HL-60 (cell line): ENCODE data around the gene ENOX1.

Experiments
- CTCF ChIP-seq: IDR thresholded peaks from one replicate; pipeline ENCODE4 v1.5.1; 2011; ENCODE audit warnings: low read length, control low read depth, inconsistent platforms; ENCODE audit not compliant: insufficient read depth
- GABPA ChIP-seq: IDR thresholded peaks from 2 replicates; pipeline ENCODE4 v1.6.1; 2012; ENCODE audit warnings: low read depth
- POLR2AphosphoS5 ChIP-seq: IDR thresholded peaks from 2 replicates; pipeline ENCODE4 v1.6.1; 2012; ENCODE audit warnings: low read depth
- REST ChIP-seq: IDR thresholded peaks from 2 replicates; pipeline ENCODE4 v1.6.1; 2012; ENCODE audit warnings: low read depth; ENCODE audit not compliant: insufficient replicate concordance

- TF ChIP-seq CTCF, result no peak
- TF ChIP-seq POLR2AphosphoS5, result no peak
- TF ChIP-seq REST, result no peak
- no peak for TF ChIP-seq GABPA
Measured at GRCh38 chr13:43433691-43434141, 353.1 kb downstream of the ENOX1 start.
